SK-N-SH treated with all-trans-retinoic acid at 6 μM for 48 hours (cell line): ENCODE results near the gene ST3GAL3.

Source experiments
- ESRRG ChIP-seq: fragments of 250-450 bp; sonication (Bioruptor Pico); IDR thresholded peaks from 2 replicates; pipeline ENCODE4 v1.6.1; 2021; ENCODE audit warnings: mild to moderate bottlenecking
- PPARA ChIP-seq: fragments of 250-450 bp; sonication (Bioruptor Pico); IDR thresholded peaks from 2 replicates; pipeline ENCODE4 v1.5.0; 2020; ENCODE audit warnings: mild to moderate bottlenecking, borderline replicate concordance
- TOX ChIP-seq: fragments of 250-450 bp; sonication (Bioruptor Pico); IDR thresholded peaks from 2 replicates; pipeline ENCODE4 v1.8.0; 2021; ENCODE audit warnings: mild to moderate bottlenecking, moderate library complexity, borderline replicate concordance
- ZNF8 ChIP-seq: fragments of 450-650 bp; formaldehyde crosslinking; IDR thresholded peaks from 2 replicates; pipeline ENCODE4 v1.5.0; 2020; ENCODE audit warnings: mild to moderate bottlenecking, moderate library complexity
- TF ChIP-seq, protein P1 (sequence below): fragments of 250-450 bp; sonication (Bioruptor Pico); IDR thresholded peaks from 2 replicates; pipeline ENCODE4 v1.8.0; 2020; ENCODE audit warnings: mild to moderate bottlenecking, moderate library complexity, borderline replicate concordance

DNA sequence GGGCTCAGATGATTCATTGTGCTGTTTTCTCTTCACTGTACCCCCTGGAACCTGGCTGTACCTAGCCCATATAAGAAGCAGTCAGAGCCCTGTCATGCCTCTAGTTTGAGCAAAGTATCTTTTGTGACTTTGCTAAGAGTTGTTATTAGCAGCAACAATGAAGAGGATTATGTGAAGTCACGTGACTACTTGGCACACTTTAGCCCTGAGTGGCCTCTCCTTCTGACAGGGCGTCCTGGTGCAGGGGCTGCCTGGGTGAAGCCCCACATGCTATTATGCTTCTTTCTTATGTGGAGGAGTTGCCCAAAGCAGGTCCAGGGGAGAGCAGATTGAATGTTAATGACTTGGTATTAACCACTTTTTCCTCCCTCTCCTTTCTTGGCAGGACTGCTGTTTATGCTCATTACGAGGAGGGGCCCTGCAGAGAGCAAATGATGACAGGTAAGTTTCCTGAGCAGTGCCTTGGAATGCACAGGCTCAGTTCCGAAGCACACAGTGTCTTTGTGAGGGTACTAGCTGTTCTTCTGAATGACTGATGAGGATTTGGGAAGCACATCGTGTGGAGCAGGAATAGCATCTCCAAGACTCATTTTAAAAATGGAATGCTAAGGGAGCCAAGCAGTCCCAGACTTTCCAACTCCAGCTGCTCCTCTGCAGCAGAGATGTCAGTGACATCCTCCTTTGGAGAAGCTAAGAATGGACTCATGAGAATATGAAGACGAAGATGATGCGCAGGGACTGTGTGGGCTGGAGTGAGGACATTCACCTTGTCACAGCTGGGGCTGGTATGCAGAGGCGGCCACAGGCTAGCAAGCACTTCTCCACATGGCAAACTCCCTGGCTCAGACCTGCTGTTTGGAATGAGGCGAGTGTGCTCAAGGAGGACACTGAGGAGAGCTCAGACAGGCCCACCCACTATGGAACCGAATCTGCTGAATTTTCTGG is 15.2 kb upstream of the ST3GAL3 start:
- no peak for TF ChIP-seq PPARA (CRISPR knock-in tag)
- no peak for TF ChIP-seq TOX (CRISPR knock-in tag)
- no peak for TF ChIP-seq ZNF8
- no peak for TF ChIP-seq ESRRG
- TF ChIP-seq, protein P1, sequence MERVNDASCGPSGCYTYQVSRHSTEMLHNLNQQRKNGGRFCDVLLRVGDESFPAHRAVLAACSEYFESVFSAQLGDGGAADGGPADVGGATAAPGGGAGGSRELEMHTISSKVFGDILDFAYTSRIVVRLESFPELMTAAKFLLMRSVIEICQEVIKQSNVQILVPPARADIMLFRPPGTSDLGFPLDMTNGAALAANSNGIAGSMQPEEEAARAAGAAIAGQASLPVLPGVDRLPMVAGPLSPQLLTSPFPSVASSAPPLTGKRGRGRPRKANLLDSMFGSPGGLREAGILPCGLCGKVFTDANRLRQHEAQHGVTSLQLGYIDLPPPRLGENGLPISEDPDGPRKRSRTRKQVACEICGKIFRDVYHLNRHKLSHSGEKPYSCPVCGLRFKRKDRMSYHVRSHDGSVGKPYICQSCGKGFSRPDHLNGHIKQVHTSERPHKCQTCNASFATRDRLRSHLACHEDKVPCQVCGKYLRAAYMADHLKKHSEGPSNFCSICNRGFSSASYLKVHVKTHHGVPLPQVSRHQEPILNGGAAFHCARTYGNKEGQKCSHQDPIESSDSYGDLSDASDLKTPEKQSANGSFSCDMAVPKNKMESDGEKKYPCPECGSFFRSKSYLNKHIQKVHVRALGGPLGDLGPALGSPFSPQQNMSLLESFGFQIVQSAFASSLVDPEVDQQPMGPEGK (CRISPR knock-in tag), result no peak
